GM12865 (cell line): ENCODE results near the gene TIMM10B.

ENCODE experiments used
- DNase-seq: peaks from one replicate; pipeline ENCODE4 v3.0.0; 2010; ENCODE audit warnings: low read depth
- H3K4me3 ChIP-seq: 2 replicates; pipeline ENCODE4 v1.5.1; 2011; ENCODE audit warnings: mild to moderate bottlenecking, low read depth, low read length, control low read depth
- TF ChIP-seq, protein P1 (sequence below): IDR thresholded peaks from 2 replicates; pipeline ENCODE4 v1.5.1; 2011; ENCODE audit warnings: low read length, control low read depth, low read depth, inconsistent platforms; ENCODE audit not compliant: insufficient read depth; ENCODE audit errors: missing control alignments

TIMM10B gene

DNA sequence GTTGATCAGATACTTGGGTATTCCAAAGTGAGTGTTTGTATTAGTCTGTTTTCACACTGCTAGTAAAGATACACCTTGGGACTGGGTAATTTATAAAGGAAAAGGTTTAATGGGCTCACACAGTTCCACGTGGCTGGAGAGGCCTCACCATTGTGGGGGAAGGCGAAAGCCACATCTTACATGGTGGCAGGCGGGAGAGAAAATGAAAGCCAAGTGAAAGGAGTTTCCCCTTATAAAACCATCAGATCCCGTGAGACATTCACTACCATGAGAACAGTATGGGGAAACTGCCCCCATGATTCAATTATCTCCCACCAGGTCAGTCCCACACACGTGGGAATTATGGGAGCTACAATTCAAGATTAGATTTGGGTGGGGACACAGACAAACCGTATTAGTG, 7.0 kb downstream of the TIMM10B start:
- TF ChIP-seq, protein P1, sequence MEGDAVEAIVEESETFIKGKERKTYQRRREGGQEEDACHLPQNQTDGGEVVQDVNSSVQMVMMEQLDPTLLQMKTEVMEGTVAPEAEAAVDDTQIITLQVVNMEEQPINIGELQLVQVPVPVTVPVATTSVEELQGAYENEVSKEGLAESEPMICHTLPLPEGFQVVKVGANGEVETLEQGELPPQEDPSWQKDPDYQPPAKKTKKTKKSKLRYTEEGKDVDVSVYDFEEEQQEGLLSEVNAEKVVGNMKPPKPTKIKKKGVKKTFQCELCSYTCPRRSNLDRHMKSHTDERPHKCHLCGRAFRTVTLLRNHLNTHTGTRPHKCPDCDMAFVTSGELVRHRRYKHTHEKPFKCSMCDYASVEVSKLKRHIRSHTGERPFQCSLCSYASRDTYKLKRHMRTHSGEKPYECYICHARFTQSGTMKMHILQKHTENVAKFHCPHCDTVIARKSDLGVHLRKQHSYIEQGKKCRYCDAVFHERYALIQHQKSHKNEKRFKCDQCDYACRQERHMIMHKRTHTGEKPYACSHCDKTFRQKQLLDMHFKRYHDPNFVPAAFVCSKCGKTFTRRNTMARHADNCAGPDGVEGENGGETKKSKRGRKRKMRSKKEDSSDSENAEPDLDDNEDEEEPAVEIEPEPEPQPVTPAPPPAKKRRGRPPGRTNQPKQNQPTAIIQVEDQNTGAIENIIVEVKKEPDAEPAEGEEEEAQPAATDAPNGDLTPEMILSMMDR = no peak
- no peak overlapping the region for H3K4me3 ChIP-seq
- no peak for DNase-seq

DNA sequence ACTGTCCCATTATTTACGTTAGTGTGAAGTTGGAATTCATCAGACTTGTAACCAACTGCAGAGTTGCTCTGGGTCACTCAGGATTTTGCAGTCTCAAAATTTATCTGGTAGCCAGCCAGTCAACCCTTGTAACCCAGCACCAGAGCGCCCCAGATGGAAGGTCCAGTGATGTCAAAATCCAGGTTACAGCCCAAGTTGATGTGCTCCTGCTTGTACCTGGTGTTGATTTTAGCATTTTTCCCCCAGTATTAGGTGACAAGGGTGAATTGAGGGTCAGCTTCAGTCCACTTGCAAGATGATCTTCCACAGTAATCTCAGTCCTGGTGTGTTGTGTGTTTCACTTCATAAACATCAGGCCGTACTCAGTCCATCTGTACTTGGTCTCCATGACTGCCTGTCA, 7.5 kb downstream of the TIMM10B start:
- H3K4me3 ChIP-seq = no peak overlapping the region
- TF ChIP-seq, protein P1 = no peak
- no peak for DNase-seq

DNA sequence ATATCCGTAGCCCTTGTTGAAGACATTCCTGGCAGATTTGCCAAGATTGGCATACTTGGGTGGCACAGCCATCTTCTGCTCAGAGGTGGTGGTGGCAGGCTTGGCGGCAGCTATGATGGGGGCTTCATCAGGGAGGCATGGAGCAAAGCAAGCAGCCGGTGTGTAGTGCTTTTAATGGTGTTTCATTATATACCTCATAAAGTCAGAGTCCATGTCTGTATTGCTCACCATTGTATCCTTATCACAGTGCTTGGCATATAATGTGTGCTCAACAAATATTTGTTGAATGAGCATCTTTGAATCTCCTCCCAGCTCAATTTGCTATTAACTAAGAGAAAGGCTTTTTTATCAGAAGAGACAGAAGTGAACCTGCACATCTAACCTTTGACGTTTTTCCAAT, 8.0 kb downstream of the TIMM10B start:
- TF ChIP-seq, protein P1 = no peak
- DNase-seq = no peak
- no peak overlapping the region for H3K4me3 ChIP-seq

DNA sequence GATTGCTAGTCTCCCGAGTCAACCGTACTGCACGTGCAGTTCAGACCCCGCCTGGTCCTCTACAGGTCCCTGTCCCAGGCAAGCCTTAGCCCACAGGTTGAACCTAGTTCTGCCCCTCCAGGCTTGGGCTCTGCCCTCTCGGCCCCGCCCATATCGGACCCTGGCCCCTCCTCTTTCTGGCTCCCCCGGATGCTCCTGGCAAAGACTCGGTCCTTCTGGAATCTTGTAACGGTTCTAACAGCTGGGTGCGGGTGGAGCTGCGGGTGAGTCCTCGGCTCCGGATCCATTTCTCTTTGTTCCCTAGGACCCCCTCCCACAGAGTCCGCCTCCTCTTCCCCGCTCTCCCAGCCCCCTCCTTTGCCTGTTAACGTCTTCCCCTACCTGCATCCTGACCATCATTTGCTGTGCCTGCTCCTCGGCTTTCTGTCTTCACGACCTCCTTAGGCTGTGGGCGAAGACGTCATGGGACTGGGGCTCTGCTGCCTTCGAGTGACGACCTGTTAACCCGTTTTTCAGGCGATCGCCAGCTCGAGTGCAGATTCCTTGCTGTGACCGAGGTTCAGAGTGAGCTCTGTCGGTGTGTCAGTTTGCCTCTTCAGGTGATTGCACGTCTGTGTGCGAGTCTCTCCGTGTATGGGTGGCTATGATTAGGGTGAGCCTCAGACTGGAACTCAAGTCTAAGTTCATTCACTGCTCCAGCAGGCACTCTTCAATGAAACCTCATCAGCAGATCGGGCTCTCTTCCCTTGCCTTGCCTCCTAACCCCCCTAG, 16.0 kb downstream of the TIMM10B start, which contains the start of gene DNHD1:
DNHD1 (plus strand) TSS at position 212 of the 771 bp plus-strand sequence. CDS start 936 bp downstream, outside the sequence.
- TF ChIP-seq, protein P1 = no peak
- no peak for DNase-seq
- no peak within 1 kb of the TSS for H3K4me3 ChIP-seq

DNA sequence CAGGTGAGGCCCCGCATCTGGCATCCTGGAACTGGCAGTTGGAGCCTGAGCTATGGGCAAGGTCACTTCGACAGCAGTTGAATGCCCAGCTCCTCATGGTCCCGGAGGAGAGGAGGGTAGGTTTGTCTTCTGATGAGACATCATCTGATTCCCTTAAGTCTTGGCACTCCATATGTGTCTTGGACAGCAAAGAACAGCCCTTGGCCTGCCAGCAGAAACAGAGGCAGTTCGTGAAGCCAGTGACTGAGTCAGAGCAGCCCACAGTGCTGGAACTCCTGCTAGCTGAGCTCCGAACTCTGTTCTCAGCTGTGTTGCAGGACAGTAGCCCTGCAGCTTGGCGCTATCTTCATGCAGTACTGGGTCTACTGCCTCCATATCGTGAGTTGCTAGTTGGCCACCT, 16.8 kb downstream of the TIMM10B start:
- DNase-seq = no peak
- TF ChIP-seq, protein P1 = no peak
- no peak overlapping the region for H3K4me3 ChIP-seq

DNA sequence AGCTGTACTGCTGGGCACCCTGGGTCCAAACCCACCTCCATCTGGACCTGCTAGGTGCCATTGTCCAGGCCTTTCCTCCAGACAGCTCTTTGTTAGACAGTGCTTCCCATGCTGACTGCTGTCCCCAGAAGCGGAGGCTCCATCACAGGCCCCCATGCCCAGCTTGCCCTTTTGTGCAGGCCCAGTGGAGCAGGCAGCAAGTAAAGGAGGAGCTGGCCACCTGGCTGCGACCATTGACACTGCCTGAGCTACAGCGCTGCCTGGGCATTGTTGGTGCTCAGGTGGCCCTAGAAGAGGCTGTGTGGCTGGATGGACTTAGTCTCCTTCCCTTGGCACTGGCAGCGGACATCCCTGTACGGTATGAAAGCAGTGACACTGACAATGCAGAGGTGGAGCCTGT, 17.2 kb downstream of the TIMM10B start:
- no peak for DNase-seq
- H3K4me3 ChIP-seq = no peak overlapping the region
- TF ChIP-seq, protein P1 = no peak

DNA sequence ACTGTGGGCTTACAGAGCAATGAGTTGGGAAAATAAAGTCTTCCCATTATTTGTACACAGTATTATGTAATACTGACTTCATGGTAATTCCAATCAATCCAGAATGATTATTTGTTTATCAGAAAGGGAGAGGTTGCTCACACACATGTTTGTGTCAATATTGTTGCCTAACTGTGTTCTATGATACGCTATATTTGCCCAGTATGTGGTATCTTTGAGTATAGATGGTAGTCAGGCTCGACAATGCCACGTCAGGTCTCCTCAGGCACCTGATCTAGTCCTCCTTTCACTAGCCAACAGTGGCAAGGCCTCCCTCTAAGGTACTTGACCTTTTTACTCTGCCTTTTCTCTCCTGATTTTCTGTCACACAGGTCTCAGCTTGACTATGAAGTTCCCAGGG, 21.1 kb downstream of the TIMM10B start:
- DNase-seq = no peak
- TF ChIP-seq, protein P1 = no peak
- no peak overlapping the region for H3K4me3 ChIP-seq
